SKM-1 treated with dmso at 0.1 percent for 144 hours (cell line): ENCODE measurements around the gene HEG1.
"Not testable (repeated sequence)": the region's sequence is repeated elsewhere in the genome, so short reads cannot be mapped to it uniquely, and the experiment has no call there.

Source experiments
- DNase-seq: peaks from one replicate; lab custom pipeline; 2025; ENCODE audit not compliant: unreplicated experiment; lab: John Stamatoyannopoulos, UW

HEG1 gene

GRCh38 chr3:125055913-125056745 is at the start of gene HEG1:
TSS of gene HEG1 (minus strand) at chr3:125055997. CDS start at chr3:125055890, 107 bp downstream.
- no peak for DNase-seq

- no peak for DNase-seq
Measured at GRCh38 chr3:125105116-125105515, 49.3 kb upstream of the HEG1 start.

- DNase-seq: no peak
Measured at GRCh38 chr3:125104639-125105038, 48.8 kb upstream of the HEG1 start.

- DNase-seq: no peak
Measured at GRCh38 chr3:125103406-125103805, 47.6 kb upstream of the HEG1 start.

GRCh38 chr3:125102470-125102869 is 46.7 kb upstream of the HEG1 start:
- DNase-seq: no peak

DNA sequence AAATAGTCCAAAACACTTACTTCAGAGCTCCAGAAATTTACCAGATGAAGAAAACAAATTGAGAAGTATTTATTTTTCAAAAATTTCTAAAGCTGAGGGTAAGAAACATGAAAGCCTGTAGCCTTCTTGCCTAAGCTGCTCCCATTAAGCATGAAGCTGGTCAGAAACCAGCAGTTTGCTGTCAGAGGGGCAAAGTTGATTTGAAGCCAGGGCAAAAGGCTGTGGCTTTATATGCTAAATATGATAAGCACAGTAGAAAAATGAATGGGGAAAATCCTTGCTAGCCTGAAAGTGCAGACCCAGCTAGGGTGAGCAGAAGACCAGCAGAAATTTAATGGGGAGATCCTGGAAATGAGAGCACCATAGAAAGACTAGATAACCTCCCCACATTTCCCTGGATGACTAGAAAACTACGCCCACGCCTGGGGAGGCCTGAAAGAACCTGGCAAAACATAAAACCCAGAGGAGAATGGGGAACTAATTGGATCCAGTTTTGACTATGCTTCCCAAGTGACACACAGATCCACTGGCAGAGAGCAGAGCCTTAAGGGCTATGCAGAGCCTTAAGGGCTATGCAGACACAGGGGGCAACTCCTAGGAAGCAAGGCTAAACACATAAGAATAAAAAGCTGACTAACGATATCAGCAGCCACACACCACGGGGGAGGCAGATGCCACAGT is 43.0 kb upstream of the HEG1 start:
- DNase-seq: no peak

DNA sequence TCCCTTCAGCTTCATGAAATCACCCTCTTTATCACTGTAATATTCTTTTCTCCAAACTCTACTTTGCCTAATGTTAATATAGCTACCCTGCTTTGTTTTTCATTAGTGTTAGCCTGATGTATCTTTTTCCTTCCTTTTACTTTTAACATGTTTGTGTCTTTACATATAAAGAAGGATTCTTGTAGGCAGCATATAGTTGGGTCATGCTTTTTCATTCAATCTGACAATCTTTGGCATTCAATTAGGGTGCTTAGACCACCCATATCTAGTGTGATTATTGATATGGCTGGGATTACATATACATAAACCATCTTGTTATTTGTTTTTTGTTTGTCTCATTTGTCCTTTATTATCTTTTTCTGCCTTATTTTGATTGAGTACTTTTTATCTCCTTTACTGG is 34.9 kb upstream of the HEG1 start:
- no peak for DNase-seq

- DNase-seq: no peak
Measured at GRCh38 chr3:125087768-125088391, 32.1 kb upstream of the HEG1 start.

GRCh38 chr3:125085166-125085565 is 29.4 kb upstream of the HEG1 start:
- DNase-seq: no peak

- no peak for DNase-seq
Measured at GRCh38 chr3:125083776-125084175, 28.0 kb upstream of the HEG1 start.

DNA sequence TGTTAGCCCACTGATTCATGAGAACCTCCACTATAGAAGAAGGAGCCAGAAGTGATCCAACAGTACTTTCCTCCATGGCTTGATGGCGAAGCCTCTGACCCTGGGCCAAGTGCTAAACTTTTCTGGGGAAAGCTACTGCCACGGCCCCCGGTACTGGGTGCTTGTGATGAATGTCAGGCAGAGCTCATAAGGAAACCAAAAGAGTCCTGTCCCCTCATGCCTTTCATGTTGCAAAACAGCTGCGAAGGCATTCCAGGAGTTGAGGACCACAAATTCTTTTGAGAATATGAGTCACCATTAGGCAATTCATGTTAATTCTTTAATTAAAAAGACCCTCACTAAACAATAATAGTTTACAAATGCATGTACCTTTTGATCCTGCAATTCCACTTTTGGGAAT is 26.5 kb upstream of the HEG1 start:
- not testable (repeated sequence) for DNase-seq

- no peak for DNase-seq
Measured at GRCh38 chr3:125080077-125080476, 24.3 kb upstream of the HEG1 start.

DNA sequence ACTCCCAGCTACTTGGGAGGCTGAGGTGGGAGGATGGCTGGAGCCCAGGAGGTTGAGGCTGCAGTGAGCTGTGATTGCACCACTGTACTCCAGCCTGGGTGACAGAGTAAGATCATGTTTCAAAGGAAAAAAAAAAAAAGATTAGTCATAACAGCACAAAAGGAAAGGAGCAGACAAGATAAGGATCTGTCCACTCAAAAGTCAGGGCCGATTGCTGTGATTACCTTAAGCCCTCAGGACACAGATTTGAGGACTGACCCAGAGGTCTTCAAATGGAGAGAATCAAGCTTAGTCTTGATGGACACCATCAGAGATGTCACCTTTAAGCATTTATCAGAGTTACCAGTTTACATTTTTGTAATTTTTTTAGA is 23.9 kb upstream of the HEG1 start:
- no peak for DNase-seq

- DNase-seq: peak; percentile 7
Measured at GRCh38 chr3:125078951-125079674, 23.3 kb upstream of the HEG1 start.

- DNase-seq: no peak
Measured at GRCh38 chr3:125077864-125078263, 22.1 kb upstream of the HEG1 start.

GRCh38 chr3:125076464-125076863 is 20.7 kb upstream of the HEG1 start:
- no peak for DNase-seq

DNA sequence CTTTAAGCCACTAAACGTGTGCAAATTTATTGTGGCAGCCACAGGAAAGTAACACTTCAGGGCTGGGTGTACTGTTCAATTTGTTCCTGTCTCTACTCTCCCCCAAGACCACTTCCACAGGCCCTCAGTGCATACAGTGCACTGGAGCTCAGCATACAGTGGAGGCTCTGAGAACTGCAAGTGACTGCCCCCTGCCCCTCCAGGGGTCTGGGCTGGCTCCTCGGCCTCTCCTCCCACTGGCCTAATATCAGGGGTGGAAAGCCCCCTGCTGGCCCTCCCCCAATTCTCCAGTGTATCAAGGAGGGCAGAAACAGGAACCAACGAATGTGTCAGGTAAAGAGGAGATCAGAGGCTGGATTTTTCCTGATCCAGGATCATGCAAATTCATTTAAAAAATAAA is 19.9 kb upstream of the HEG1 start:
- DNase-seq: no peak

DNA sequence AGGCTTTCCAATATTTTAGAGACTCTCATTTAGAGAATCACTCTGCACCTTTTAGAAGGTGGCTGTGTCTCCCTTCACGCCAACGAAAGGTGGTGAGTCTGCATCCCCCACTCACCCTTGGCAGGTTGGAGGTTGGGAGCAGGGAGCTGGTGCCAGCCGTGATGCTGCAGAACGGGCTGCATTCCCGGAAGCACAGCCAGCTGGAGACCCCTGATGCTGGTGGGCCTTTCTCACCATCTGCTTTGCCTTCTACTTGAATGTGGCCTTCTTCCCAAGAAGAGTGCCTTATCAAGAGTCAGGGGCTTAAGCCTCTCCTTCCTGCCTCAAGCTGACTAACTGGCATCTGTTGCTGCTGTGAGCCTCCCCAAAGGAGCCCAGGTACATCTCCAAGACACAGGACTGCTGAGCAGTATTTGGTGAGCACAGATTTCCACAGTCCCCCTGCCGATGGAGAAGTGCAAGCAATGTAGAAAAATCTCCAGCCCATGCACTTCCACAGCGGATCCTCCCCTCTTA is 17.7 kb upstream of the HEG1 start:
- DNase-seq: no peak

DNA sequence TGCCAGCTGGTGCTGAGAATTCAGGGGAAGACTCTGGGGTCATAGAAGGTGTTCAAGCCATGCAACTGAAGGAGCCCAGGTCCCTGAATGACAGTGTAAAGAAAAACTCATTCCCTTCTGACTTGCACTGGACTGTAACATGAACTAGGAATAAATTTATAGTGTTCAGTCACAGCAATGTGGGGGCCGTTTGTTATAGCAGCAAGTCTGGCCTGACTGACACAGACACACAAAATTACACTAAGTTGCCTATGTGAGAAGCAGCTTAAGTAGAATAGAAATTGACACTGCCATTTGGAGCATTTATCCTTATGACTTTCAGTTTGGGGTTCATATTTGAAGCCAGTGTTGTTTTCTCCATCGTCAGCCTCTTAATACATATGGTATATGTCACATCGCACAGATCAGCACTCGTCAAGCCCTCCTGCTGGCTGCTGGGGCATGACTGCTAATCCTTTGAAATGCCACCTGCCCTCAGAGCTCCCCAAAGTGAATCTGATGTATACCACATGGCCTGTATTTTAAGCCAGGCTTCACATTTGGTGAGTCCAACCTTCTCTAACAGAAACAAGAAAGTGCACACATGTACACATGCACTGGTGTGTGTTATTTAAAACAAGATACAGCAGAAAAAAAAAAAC is 17.1 kb upstream of the HEG1 start:
- no peak for DNase-seq

DNA sequence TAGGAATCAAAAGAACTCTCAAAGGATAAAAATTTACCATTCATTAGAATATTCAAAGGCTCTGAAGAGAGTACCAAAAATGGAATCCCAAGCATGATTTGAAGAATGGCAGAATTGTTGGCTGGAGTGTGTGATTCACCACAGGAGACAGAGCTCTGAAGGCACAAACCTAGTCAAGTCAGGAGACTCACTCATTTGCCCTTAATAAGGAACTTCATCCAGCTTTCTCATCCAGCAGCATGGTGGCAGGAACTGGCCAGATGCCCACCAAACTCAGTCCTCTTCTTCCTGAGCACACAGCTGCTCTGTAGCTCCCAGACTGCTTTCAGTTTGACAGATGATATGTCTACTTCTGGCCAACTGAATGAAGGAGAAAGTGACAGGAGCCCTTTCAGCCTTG is 16.5 kb upstream of the HEG1 start:
- no peak for DNase-seq
